Fibroblast of skin of abdomen (primary cell): ENCODE measurements around the gene TRPM3.
"Not testable (repeated sequence)": the region's sequence is repeated elsewhere in the genome, so short reads cannot be mapped to it uniquely, and the experiment has no call there.

Source experiments
- DNase-seq: peaks from one replicate; pipeline ENCODE4 v3.0.0-alpha.2; 2013

TRPM3 gene

DNA sequence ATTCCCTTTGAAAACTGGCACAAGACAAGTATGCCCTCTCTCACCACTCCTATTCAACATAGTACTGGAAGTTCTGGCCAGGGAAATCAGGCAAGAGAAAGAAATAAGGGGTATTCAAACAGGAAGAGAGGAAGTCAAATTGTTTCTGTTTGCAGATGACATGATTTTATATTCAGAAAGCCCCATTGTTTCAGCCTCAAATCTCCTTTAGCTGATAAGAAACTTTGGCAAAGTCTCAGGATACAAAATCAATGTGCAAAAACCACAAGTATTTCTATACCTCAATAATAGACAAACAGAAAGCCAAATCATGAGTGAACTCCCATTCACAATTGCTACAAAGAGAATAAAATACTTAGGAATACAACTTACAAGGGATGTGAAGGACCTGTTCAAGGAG is 476.8 kb downstream of the TRPM3 start:
- not testable (repeated sequence) for DNase-seq

DNA sequence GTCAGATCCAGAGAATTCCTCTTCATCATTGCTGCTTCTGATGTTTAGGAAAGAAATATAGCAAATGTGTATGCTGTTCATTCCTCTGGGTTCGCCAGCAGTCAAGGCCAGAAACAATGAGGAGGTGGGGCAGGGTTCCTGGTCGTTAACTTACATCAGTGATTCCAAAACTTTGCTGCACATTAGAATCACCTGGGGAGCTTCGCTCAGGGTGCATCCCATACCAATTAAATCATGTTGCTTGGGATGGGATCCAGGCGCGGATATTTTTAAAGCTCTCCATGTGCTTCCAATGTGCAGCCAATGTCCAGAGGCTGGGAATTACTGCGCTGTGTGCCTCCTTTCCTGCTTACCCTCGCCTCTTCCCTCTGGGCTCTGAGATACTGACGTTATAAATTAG is 479.1 kb downstream of the TRPM3 start:
- no peak for DNase-seq

DNA sequence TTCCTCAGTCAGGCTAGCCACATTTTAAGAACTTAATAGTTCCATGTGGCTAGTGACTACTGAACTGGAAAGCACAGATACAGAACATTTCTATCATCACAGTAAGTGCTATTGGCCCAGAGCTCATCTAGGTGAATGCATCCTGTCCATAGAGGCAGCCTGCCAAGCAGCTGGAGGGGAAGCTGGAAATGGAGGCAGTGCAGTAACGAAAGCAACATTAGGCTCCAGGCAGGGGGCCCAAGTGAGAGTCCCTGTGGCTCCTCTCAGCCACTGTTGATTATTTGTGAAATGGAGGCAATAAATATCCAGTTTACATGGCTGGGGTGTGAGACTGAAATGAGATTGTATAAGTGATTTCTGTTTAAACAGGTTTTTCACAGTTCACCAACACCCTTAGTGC is 479.8 kb downstream of the TRPM3 start:
- DNase-seq: no peak

DNA sequence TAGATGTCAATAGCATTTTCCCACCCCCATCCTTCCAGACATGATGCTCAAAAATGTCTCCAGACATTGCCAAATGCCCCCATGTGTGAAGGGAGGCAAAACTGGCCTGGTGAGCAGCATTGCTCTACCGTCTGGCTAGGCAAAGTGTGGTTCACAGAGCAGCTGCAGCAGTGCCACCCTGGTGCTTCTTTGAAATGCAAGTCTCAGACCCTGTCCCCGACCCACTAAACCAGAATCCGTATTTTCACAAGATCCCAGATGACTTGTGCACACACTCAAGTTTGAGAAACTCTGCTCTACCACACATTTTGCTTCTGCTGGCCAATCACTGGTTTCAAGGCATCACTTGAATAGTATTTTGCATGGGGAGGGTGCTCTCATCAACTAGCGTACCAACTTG is 480.4 kb downstream of the TRPM3 start:
- no peak for DNase-seq

DNA sequence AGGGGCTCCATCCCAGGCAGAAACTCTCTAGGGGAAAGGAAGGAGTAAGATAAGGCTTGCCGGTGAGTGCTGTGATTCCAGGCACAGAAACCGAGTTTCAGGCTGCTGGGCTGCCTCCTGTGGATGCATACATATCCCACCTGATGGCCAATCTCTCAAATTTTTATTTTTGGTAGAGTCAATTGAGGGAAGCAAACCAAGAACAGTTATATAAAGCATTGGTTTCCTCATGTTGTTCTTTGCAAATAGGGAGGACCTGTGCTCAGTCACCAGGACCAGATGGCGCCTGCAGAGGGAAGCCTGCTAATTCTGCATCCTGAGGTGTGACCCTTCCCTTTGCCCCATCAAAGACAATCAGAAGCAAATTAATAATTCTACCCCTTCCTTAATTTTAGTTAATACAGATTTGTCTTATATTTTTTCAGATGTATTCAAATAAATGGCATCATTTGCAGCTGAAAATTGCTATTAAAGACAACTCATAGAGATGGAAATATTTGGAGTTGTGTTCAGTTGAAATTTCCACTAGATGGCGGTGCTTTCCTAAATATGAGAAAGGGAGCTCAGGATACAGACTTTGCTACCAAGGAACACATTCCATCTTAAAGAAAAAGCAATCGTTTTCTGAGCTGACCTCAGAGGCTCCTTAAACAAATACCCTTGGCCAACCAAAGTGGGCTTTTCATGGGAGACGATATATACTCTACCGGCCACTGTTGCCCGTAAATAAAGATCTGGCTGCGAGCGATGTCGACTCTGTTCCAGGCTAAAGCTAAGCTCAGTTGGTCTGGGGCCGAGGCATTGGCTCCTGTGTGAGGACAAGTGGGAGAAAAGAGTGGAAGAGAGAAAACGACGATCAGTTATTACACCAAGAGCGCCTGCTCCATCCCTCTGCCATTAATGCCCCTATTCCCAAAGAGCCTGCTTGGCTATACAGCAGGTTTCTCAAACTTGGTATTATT is 481.3 kb downstream of the TRPM3 start:
- peak; percentile 58 for DNase-seq

DNA sequence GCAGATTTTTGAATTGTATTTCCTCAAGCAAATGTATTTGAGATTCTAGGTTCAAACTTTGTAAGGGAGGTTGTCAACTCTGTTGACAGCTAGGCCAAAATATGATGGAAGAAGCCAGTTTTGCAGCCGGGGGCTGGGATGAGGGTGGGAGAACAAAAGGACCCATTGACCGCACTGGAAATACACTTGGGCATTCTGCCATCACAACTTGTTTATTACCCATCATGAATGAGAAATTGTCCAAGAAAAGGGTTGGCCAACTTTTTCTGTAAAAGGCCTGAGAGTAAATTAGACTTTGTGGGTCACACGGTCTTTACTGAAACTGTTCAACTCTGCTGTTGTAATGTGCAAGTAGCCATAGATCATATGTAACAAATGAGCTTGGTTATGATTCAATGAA is 485.6 kb downstream of the TRPM3 start:
- DNase-seq: no peak

DNA sequence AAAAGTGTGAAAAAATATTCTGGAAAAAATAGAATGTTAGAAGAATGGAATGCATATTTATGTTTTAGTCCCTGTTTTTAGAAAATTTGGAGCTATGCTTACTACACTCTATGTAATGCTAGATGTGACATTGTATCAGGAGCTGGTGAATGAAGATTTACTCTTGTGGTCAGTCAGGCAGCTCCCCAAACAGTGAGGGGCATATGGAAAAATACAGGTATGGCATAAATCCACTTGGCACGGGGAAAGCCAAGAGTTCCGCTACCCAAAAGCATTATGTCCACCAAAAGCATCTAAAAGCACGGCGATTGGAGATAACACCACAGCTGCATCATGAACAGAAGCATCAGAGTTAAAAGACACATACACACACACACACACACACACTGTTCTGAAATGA is 486.7 kb downstream of the TRPM3 start:
- no peak for DNase-seq

DNA sequence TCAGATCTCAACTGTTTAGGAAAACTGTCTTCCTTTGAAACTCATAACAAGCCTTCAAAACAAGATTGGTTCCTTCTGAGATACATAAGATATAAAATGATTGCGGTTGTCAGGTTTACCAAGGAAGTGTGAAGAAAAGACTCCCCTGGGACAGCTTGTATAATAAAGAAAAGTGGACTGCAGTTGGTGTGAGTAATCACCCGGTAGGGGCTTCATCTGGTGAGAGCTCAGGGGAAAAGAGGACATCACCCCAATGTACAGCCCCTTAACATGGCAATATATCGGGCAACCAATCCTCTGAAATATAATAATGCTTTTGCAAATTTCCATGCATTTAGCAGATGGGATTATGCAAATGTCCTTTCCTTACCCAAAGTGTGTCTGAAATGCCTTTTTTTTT is 490.4 kb downstream of the TRPM3 start:
- DNase-seq: no peak

DNA sequence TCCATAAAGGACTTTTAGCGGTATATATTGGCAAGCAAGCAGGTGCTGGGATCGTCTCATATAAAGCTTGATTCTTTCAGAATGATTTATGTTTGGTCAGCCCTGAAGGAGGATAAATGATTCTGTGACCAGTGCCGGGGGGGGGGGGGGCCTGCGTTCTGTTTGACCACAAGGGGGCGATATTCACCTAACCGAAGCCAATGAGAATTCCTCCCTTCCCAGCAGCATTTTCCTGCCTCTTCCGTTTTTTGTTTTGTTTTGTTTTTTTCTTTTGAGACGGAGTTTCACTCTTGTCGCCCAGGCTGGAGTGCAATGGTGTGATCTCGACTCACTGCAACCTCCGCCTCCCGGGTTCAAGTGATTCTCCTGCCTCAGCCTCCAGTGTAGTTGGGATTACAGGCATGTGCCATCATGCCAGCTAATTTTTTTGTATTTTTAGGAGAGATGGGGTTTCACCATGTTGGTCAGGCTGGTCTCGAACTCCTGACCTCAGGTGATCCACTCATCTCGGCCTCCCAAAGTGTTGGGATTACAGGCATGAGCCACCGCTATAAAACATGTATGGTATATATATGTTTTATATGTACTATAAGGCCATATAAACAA is 492.2 kb downstream of the TRPM3 start:
- DNase-seq: not testable (repeated sequence)

DNA sequence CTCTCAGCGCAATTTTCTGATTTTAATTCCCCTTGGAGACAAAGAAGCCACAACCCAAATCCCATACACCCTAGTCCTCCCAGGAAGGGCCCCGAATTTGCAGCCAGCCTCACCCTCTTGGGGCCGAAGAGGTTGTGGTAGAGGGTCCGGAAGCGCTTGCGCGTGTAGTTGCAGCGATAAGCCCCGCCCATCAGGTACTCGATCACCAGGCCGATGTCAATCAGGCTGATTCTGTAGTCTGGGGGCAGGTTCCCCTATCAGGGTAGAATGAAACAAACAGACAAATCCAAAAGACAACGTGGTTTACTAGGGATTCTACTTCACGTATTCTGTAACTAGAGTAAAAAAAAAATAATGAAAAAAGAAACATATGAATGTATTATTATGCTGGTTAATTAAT is 496.3 kb downstream of the TRPM3 start:
- no peak for DNase-seq

DNA sequence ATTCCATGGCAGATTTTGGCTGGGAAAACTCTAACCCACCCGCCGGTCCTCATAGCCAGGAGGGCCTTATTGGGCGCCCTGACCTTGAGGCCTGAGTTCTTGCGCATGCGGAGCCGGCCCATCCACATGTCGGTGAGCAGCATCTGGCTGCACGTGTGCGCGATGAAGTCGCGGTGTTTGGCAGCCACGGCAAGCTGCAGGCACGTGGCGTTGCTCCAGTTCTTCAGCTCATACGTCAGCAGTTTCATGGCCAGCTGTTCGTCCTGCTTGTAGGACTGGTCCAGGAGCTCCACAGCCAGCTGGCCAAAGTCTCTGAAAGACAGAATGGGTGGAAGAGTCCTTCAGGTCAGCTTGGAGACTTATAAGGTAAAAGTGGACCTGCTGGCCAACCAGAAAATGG is 502.6 kb downstream of the TRPM3 start:
- DNase-seq: no peak

DNA sequence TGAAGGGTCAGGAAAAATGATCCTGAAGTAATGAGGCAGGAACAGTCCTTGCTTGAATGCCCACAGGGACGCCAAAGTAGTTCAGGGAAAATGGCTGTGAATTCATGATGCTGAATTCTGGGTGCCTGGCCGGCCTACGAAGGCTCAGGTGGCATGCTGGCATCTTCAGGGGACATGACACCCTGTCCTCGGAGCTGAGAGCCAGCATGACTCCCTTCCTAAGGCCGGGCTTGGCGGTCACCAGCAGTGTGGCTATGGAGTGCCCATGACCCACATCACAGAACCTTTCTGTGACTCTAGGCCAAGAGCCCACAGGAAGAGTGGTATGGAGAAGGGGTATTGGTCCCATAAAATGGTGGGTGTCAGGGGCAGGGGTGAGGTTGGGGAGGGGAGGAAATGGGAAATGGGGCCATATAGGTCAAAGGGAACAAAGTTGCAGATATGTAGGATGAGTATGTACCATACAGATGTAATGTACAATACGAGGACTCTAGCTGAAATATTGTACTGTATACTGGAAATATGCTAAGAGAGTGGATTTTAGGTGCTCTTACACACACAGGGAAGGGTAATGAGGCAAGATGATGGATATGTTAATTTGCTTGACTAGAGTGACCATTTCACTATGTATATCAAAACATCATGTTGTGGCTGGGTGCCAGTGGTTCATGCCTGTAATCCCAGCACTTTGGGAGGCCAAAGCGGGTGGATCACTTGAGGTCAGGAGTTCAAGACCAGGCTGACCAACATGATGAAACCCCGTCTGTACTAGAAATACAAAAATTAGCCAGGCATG is 504.2 kb downstream of the TRPM3 start:
- no peak for DNase-seq

DNA sequence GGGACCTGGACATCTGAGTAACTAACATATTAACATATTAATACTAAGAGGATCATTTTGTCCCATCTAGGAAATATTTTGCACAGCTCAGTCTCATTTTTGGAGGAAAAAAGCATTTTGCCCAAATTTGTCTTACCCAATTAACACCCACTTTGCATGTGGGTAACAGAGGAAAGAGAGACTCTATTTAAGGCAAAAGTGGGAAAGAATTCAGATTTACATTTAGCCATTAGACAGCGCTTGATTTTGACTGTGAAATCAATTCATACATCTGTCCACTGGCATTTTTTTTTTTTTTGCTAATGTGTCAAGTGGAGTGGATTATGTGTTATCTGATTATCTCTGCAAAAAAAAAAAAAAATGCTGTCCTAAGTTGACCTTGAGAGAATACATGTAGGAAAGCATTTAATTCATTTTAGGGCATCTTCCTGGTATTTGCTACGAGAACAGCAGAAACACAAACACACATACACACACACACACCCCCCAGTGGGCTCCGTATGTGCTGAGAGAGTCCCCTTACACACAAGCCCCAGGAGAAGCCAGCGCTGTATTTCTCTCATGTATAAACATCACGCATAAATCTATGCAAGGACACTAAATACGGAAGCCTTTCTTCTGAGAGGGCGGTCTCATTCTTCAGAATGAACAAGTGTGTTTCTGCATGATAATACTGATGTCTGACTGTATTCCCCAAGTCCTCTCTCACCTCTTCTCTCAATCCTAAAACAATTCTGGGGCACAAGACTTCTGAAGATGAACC is 505.0 kb downstream of the TRPM3 start:
- no peak for DNase-seq

DNA sequence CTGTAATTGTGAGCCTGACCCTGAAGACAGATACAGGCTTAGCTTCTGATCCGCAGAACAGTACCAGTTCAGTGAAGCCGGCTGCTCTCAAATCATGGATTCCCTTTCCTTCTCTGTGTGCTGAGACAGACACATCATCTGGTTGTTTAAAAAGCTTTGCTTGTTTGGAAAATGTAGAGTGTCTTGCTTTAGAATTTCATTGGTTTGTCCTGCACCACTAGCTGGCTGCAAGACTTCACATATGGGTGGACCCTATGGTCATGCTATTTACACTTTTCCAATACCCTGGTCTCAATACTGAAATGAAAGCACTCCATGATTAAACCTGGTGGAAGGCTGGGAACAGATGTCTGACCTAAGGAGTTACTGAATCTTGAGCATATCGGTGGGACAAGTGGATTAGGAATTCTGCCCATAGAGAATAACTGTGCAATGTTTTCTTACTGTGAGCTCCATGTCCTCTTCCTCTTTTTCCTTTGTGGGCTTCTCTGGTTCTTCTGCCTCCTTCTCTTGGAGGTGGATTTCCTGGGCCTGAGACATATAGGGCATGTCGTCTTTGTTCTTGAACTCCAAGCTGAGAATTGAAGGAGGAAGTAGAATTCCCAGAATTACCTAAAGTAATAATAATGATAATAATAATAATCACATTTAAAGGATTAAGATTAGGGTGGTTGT is 505.8 kb downstream of the TRPM3 start:
- DNase-seq: no peak

DNA sequence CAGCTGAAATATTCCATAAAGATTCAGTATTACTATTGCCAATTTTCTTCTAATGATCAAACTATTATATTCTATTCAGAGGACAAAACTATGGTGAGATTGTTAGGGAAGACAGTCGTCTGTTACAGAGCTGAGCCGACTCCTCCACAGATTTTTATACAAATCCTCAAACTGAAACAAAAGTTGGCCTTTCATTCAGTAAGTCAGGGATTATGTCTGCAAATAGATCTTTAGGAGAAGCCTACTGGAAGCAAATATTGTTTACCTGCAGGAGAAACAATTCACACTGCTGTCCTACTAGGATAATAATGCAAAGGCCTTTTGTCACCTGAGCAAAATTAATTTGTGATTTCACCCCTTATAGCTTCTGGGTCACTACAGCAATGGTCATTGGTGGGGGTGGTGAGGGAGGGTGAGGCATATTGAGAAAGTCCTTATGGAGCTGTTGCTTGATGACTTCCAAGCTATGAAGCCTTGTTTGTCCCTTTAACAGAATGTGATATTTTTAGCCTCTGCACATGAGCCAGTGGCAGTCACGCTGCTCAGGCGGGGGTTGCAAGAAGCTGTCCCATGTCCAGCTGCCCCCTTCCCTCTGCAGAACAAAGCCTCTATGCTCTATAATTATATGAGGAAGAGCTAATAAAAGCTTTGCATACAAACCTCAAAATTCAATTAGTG is 506.5 kb downstream of the TRPM3 start:
- no peak for DNase-seq

DNA sequence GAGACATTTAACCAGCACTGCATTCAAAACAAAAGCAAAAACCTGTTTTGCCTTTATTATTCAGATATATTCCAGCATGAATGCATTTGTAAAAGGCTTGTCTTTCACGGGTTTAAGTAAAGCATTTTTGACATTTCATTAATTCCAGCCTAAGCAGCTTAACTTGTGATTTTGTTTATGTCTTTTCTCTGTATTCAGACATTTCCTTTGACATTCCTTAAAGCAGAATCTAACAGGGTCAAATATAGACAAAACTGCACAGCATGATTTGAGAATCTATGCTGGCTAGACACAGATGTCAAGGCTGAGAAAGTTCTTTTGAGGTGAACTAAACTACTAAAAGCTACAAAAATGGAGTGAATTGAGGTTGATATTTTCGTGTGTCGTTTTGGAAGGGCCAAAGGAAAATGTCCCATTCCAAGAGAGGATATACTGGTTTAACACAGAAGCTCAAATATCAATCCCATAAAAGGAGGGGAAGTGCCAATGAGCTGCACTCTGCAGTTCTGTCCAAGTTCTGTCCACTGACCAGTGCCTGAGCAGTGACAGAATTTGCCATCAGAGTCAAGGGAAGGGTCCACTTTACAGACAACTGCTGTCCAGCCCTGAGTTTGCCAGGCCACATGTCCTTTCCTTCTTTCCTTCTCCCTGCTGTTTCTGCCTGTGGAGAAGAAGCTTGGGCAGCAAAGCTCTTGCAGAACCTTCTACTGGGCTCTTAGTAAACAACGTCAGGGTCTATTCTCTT is 508.2 kb downstream of the TRPM3 start:
- DNase-seq: peak; percentile 8

DNA sequence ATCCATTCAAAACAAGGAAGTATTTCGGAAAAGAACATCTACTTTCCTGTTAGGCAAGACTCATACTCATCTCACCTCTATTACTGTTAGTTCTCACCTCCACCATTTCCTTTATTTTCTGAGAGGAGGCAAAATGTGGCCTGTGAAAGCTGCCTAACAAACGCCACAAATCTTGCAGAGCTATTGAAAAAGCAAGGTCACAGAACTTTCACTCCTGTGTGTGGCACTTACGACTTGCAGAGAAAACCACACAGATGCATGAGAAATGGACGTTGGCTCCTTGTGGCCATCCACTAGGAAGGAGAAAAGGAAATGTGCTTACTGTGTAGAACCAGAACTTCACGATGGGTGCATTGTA is 511.2 kb downstream of the TRPM3 start:
- DNase-seq: no peak

DNA sequence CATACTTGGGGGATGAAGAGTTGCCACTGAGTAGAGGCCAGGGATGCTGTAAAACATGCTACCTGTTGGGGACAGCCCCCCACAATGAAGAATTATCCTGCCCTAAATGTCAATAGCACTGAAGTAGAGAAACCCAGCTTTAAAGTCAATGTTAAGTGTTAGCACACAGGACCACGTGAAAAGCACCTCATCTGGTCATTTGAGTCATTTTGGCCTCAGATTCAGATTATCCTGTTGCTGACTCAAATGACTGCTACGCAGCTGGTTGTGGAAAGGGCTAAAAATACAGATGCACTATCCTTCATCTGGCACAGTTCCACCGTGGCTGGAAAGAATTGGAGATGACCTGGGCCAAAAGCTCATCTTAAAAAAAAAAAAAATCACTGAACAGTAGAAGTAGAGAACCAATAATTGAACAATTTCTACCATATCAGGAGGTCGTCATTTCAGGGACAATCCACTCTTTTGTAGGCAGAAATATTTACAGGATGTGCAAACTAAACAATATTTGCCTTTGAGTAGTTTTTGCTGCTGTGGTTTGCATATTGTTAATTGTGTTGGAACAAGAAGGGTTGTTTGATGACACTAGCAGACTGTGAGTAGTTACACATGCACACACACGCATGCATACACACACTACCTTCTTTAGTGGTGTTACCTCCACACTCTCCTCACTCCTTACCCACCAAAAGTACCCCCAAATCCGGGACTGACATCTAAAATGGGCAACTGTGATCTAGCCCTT is 511.7 kb downstream of the TRPM3 start:
- peak; percentile 91 for DNase-seq

DNA sequence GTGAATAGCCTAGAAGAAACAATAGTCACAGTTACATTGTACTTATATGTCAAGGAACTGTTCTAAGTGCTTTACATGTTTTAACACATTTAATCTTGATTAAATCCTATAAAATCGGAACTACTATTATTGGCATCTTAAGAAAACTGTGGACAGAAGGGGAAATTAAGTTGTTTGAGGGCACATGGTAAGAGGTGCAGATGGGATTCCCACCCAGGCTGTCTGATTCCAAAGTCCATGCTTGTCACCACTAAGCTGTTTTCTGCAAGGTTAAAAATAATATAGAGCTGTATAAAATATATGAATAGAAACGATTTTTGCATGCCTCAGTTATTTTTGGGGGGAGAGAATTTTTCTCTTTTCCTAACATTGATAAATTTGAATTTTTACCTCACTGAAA is 512.4 kb downstream of the TRPM3 start:
- DNase-seq: no peak

DNA sequence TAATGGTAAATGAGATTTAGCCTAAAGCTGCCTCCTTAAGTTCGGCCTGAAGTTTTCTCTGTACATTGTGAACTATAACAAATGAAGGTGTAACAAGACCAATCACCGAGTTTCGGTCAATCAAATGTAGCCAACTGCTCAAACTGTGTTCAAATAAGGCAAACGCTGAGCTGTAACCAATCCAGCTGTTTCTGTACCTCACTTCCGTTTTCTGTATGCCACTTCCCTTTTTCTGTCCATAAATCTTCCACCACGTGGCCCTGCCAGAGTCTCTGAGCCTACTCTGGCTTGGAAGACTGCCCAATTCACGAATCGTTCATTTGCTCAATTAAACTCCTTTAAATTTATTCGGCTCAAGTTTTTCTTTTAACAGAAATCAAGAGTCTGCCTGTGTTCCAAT is 513.5 kb downstream of the TRPM3 start:
- DNase-seq: no peak
